ENCODE measurements around the gene CEMIP.

GRCh38 chr15:80854104-80854503 is 74.9 kb downstream of the CEMIP start:
- TF ChIP-seq REST (IDR thresholded peaks at IDR 0.05; ENCODE audit: insufficient replicate concordance, low read depth) = no peak
- TF ChIP-seq CTCF (IDR thresholded peaks at IDR 0.05; ENCODE audit: insufficient read depth, low read length) = no peak
- TF ChIP-seq POLR2AphosphoS5 (IDR thresholded peaks at IDR 0.05; ENCODE audit: low read depth) = no peak
- TF ChIP-seq GABPA (IDR thresholded peaks at IDR 0.05; ENCODE audit: low read depth) = no peak

Measured in HL-60 (cell line).